ENCODE measurements around the gene DNAH5. TPM values are rescaled to one million over a fixed set of nuclear protein-coding genes. Genes with fewer than 3 reads are reported as not detected.

DNAH5 gene
- polyA plus RNA-seq, 1 donor (not counting 4 experiments of a cell fraction or from before 2014, with no cell fraction given), result 0.73 TPM

GRCh38 chr5:13653709-13654108, 290.8 kb downstream of the DNAH5 start:
- no peaks in the 10 kb centered on the region for H3K9me1 ChIP-seq (ENCODE audit: control insufficient read depth, extremely low read depth, insufficient read depth, low read length)
- H3K36me3 ChIP-seq (ENCODE audit: control insufficient read depth in 2 of 2, extremely low read depth in 1 of 2, insufficient read depth in 2 of 2, low read length in 2 of 2), result no peaks in the 10 kb centered on the region
- H3K79me2 ChIP-seq (ENCODE audit: control insufficient read depth, insufficient read depth, low read length), result no peaks in the 10 kb centered on the region
- no peak overlapping the region for H3K4me3 ChIP-seq (ENCODE audit: control insufficient read depth in 2 of 3, extremely low read depth in 1 of 3, insufficient read depth in 2 of 3, low read depth in 1 of 3, low read length in 3 of 3)
- H4K20me1 ChIP-seq (ENCODE audit: control insufficient read depth, extremely low read depth, insufficient read depth, low read length), result no peaks in the 10 kb centered on the region
- TF ChIP-seq CTCF (optimal IDR thresholded peaks at IDR 0.05 in 1 of 3, IDR thresholded peaks at IDR 0.05 in 1 of 3, conservative IDR thresholded peaks at IDR 0.05 in 1 of 3; ENCODE audit: extremely low read depth in 1 of 3, insufficient read depth in 2 of 3, low read length in 3 of 3) (no peak), EZH2 (IDR thresholded peaks at IDR 0.05; ENCODE audit: low read length) (no peak)
- FAIRE-seq (peak; percentile 29), DNase-seq (ENCODE audit: low read depth, low spot score) (no peak)
- H3K9me3 ChIP-seq (ENCODE audit: control insufficient read depth, low read depth, low read length), result no peaks in the 10 kb centered on the region
- dilution Hi-C loops (cut with MboI; ENCODE audit: extremely low pct_ligation_motif_present, low sequenced_read_pairs), result no loop called here
- no peak overlapping the region for H2AFZ ChIP-seq (ENCODE audit: control insufficient read depth, low read length)
- no peaks in the 10 kb centered on the region for H3K27me3 ChIP-seq (ENCODE audit: control insufficient read depth, extremely low read depth, insufficient read depth, low read length)
- H3K9ac ChIP-seq (ENCODE audit: control insufficient read depth, extremely low read depth, insufficient read depth, low read length), result no peak overlapping the region
- peaks cover 12% of the 10 kb centered on the region for H3K4me1 ChIP-seq (ENCODE audit: control insufficient read depth, extremely low read depth, insufficient read depth, low read length)
- H3K27ac ChIP-seq (ENCODE audit: control insufficient read depth, insufficient read depth, low read length), result no peak overlapping the region
- H3K4me2 ChIP-seq (ENCODE audit: control insufficient read depth, extremely low read depth, insufficient read depth, low read depth, low read length), result no peak overlapping the region

- Histone ChIP-seq H3K4me2 (ENCODE audit: control insufficient read depth, extremely low read depth, insufficient read depth, low read depth, low read length) (no peak overlapping the region), H3K9me3 (ENCODE audit: control insufficient read depth, low read depth, low read length) (no peaks in the 10 kb centered on the region)
- no peak for FAIRE-seq
These were observed 294.8 kb downstream of the DNAH5 start for GRCh38 chr5:13649656-13650055.

More at GRCh38 chr5:13649656-13650055, 294.8 kb downstream of the DNAH5 start:
- TF ChIP-seq CTCF (optimal IDR thresholded peaks at IDR 0.05 in 1 of 3, IDR thresholded peaks at IDR 0.05 in 1 of 3, conservative IDR thresholded peaks at IDR 0.05 in 1 of 3; ENCODE audit: extremely low read depth in 1 of 3, insufficient read depth in 2 of 3, low read length in 3 of 3), result no peak
- no peak for TF ChIP-seq EZH2 (IDR thresholded peaks at IDR 0.05; ENCODE audit: low read length)
- Histone ChIP-seq H3K4me1 (ENCODE audit: control insufficient read depth, extremely low read depth, insufficient read depth, low read length) (peaks cover 5% of the 10 kb centered on the region), H3K79me2 (ENCODE audit: control insufficient read depth, insufficient read depth, low read length) (no peaks in the 10 kb centered on the region), H3K36me3 (ENCODE audit: control insufficient read depth in 2 of 2, extremely low read depth in 1 of 2, insufficient read depth in 2 of 2, low read length in 2 of 2) (no peaks in the 10 kb centered on the region), H2AFZ (ENCODE audit: control insufficient read depth, low read length) (no peak overlapping the region), H3K4me3 (ENCODE audit: control insufficient read depth in 2 of 3, extremely low read depth in 1 of 3, insufficient read depth in 2 of 3, low read depth in 1 of 3, low read length in 3 of 3) (no peak overlapping the region), H4K20me1 (ENCODE audit: control insufficient read depth, extremely low read depth, insufficient read depth, low read length) (no peaks in the 10 kb centered on the region), H3K27me3 (ENCODE audit: control insufficient read depth, extremely low read depth, insufficient read depth, low read length) (no peaks in the 10 kb centered on the region), H3K9ac (ENCODE audit: control insufficient read depth, extremely low read depth, insufficient read depth, low read length) (no peak overlapping the region), H3K9me1 (ENCODE audit: control insufficient read depth, extremely low read depth, insufficient read depth, low read length) (no peaks in the 10 kb centered on the region), H3K27ac (ENCODE audit: control insufficient read depth, insufficient read depth, low read length) (no peak overlapping the region)
- no peak for DNase-seq (ENCODE audit: low read depth, low spot score)
- dilution Hi-C loops (cut with MboI; ENCODE audit: extremely low pct_ligation_motif_present, low sequenced_read_pairs), result no loop called here
